SK-N-SH (cell line): Measurements from ENCODE around the gene IGSF3. TPM values are rescaled to one million over a fixed set of nuclear protein-coding genes. Genes with fewer than 3 reads are reported as not detected.

ENCODE experiments used
- CTCF ChIA-PET: fragments of 300-600, 350-600 bp; formaldehyde crosslinking; extraction: SDS; loops from one replicate; lab custom pipeline; 2021; lab: Yijun Ruan, JAX
- POLR2A ChIA-PET: fragments of 350-600 bp; sonication (Branson Sonifier 250); formaldehyde crosslinking; extraction: SDS; loops from one replicate; lab custom pipeline; 2020; ENCODE audit warnings: antibody characterized with exemption, inconsistent platforms; lab: Yijun Ruan, JAX
- DNase-seq: peaks from one replicate; pipeline ENCODE4 v3.0.0; 2012
- H2AFZ ChIP-seq: fragments of 200-600 bp; sonication (generic); 2 replicates; pipeline ENCODE4 v1.8.1; 2016; ENCODE audit warnings: antibody characterized with exemption, mild to moderate bottlenecking, low read depth
- H3F3A ChIP-seq: fragments of 200-600 bp; sonication (generic); replicated peaks from 2 replicates; pipeline ENCODE3; 2016; ENCODE audit warnings: antibody characterized with exemption, mild to moderate bottlenecking; ENCODE audit not compliant: insufficient read depth
- H3K27ac ChIP-seq, 2 experiments: fragments of 200-500 bp in 1 of 2; fragments of 200-600 bp in 1 of 2; sonication (Bioruptor generic) in 1 of 2; sonication (generic), shearing (Covaris generic) in 1 of 2; 2 replicates each; pipeline versions ENCODE4 v1.5.1 to v1.6.1; 2014 to 2016; ENCODE audit warnings: low read depth in 2 of 2, inconsistent platforms in 1 of 2, low read length in 1 of 2, mild to moderate bottlenecking in 1 of 2, mixed read lengths in 1 of 2
- H3K27me3 ChIP-seq: fragments of 200-600 bp; sonication (generic), shearing (Covaris generic); 2 replicates; pipeline ENCODE4 v1.6.1; 2016; ENCODE audit warnings: mixed run types; ENCODE audit not compliant: insufficient read depth
- H3K36me3 ChIP-seq, 2 experiments: fragments of 200-500 bp in 1 of 2; fragments of 200-600 bp in 1 of 2; sonication (Bioruptor generic) in 1 of 2; sonication (generic) in 1 of 2; replicated peaks in 1 of 2; 2 replicates each; pipeline versions ENCODE3 to v1.5.1; 2014 to 2016; ENCODE audit warnings: low read length in 1 of 2, mild to moderate bottlenecking in 1 of 2; ENCODE audit not compliant: insufficient read depth in 2 of 2, control insufficient read depth in 1 of 2
- H3K4me1 ChIP-seq, 2 experiments: fragments of 200-500 bp in 1 of 2; fragments of 200-600 bp in 1 of 2; sonication (Bioruptor generic) in 1 of 2; sonication (generic), shearing (Covaris generic) in 1 of 2; 2 replicates each; pipeline versions ENCODE4 v1.5.1 to v1.6.1; 2014 to 2016; ENCODE audit warnings: low read depth in 1 of 2, low read length in 1 of 2, mixed run types in 1 of 2; ENCODE audit not compliant: insufficient read depth in 2 of 2, control insufficient read depth in 1 of 2
- H3K4me2 ChIP-seq: fragments of 200-600 bp; sonication (generic), shearing (Covaris generic); 2 replicates; pipeline ENCODE4 v1.6.1; 2017; ENCODE audit warnings: mixed run types
- H3K4me3 ChIP-seq, 2 experiments: fragments of 200-500 bp in 1 of 2; fragments of 200-600 bp in 1 of 2; sonication (Bioruptor generic) in 1 of 2; sonication (generic), shearing (Covaris generic) in 1 of 2; 2 replicates each; pipeline versions ENCODE4 v1.5.1 to v1.8.1; 2014 to 2016; ENCODE audit warnings: low read depth in 2 of 2, inconsistent platforms in 1 of 2, low read length in 1 of 2, mild to moderate bottlenecking in 1 of 2, mixed read lengths in 1 of 2, moderate library complexity in 1 of 2
- H3K79me2 ChIP-seq: fragments of 200-600 bp; sonication (generic); 2 replicates; pipeline ENCODE4 v1.8.1; 2017; ENCODE audit warnings: mild to moderate bottlenecking; ENCODE audit not compliant: insufficient read depth
- H3K9ac ChIP-seq: fragments of 200-600 bp; sonication (generic); 2 replicates; pipeline ENCODE4 v1.6.1; 2017; ENCODE audit warnings: mixed run types
- H3K9me2 ChIP-seq: fragments of 200-600 bp; sonication (generic); 2 replicates; pipeline ENCODE4 v1.6.1; 2017; ENCODE audit warnings: mixed run types
- H3K9me3 ChIP-seq: fragments of 200-600 bp; sonication (generic); 2 replicates; pipeline ENCODE4 v1.6.1; 2017; ENCODE audit warnings: mixed run types, mild to moderate bottlenecking, moderate library complexity
- H4K20me1 ChIP-seq: fragments of 200-600 bp; sonication (generic); 2 replicates; pipeline ENCODE4 v1.6.1; 2017; ENCODE audit warnings: mild to moderate bottlenecking, mixed run types; ENCODE audit not compliant: insufficient read depth
- CHD2 ChIP-seq: fragments of 150-350 bp; IDR thresholded peaks from 2 replicates; pipeline ENCODE4 v1.6.1; 2018; ENCODE audit warnings: low read length; ENCODE audit not compliant: partially characterized antibody
- ELF1 ChIP-seq: IDR thresholded peaks from 2 replicates; pipeline ENCODE4 v1.4.0; 2012
- EP300 ChIP-seq, 2 experiments: IDR thresholded peaks; 2 replicates each; pipeline versions ENCODE4 v1.4.0 to v1.6.1; 2012; ENCODE audit warnings: borderline replicate concordance in 1 of 2, low read depth in 1 of 2, low read length in 1 of 2
- FOXM1 ChIP-seq: IDR thresholded peaks from 2 replicates; pipeline ENCODE4 v1.4.0; 2012; ENCODE audit warnings: low read depth, mild to moderate bottlenecking
- GABPA ChIP-seq: IDR thresholded peaks from 2 replicates; pipeline ENCODE4 v1.4.0; 2012; ENCODE audit warnings: low read depth, mild to moderate bottlenecking
- GATA2 ChIP-seq: sonication (generic); formaldehyde crosslinking; IDR thresholded peaks from 2 replicates; pipeline ENCODE4 v1.5.0; 2020; ENCODE audit warnings: mild to moderate bottlenecking, missing genetic modification reagents
- MXI1 ChIP-seq: IDR thresholded peaks from 2 replicates; pipeline ENCODE4 v1.6.1; 2012; ENCODE audit warnings: mild to moderate bottlenecking, low read depth, low read length, improper control_type of control experiment
- NFIC ChIP-seq: IDR thresholded peaks from 2 replicates; pipeline ENCODE4 v1.4.0; 2012; ENCODE audit warnings: borderline replicate concordance
- NRF1 ChIP-seq: IDR thresholded peaks from 2 replicates; pipeline ENCODE4 v1.6.1; 2012; ENCODE audit warnings: low read depth, mild to moderate bottlenecking, low read length
- RAD21 ChIP-seq: IDR thresholded peaks from 2 replicates; pipeline ENCODE4 v1.6.1; 2012; ENCODE audit warnings: mild to moderate bottlenecking, low read length
- RFX5 ChIP-seq: IDR thresholded peaks from 2 replicates; pipeline ENCODE4 v1.6.1; 2012; ENCODE audit warnings: mild to moderate bottlenecking, improper control_type of control experiment, low read length
- SIN3A ChIP-seq: IDR thresholded peaks from 2 replicates; pipeline ENCODE4 v1.6.1; 2012; ENCODE audit warnings: low read depth, mild to moderate bottlenecking, low read length, moderate library complexity, borderline replicate concordance
- TAF1 ChIP-seq: IDR thresholded peaks from 2 replicates; pipeline ENCODE4 v1.6.1; 2012; ENCODE audit warnings: low read depth, mild to moderate bottlenecking, low read length, moderate library complexity, borderline replicate concordance
- WGBS: methylation state at CpG from one replicate; pipeline ENCODE4 v1.1.6; 2017; ENCODE audit warnings: low lambda C conversion rate; 5-methylcytosine and 5-hydroxymethylcytosine counted together
- polyA plus RNA-seq, 3 experiments: library from polyadenylated mRNA; depleted of rRNA; stranded (reverse); fragments of >200 nt; gene quantifications; 2 replicates each; pipeline ENCODE4 v1.2.3, GENCODE V29; 2012
- TF ChIP-seq, protein P1 (sequence below): fragments of 150-350 bp; IDR thresholded peaks from 2 replicates; pipeline ENCODE4 v1.6.1; 2016; ENCODE audit warnings: mild to moderate bottlenecking, low read depth, low read length
- TF ChIP-seq, protein P2 (sequence below): IDR thresholded peaks from 2 replicates; pipeline ENCODE4; 2012
- TF ChIP-seq, protein P3 (sequence below): fragments of 200-600 bp; sonication (generic); IDR thresholded peaks from 2 replicates; pipeline ENCODE4 v1.6.1; 2017; ENCODE audit warnings: antibody characterized with exemption, mild to moderate bottlenecking, moderate library complexity
- TF ChIP-seq, protein P4 (sequence below): IDR thresholded peaks from 2 replicates; pipeline ENCODE4 v1.4.0; 2012; ENCODE audit warnings: low read depth, borderline replicate concordance

The IGSF3 gene
- polyA plus RNA-seq, 1 of the 3 experiments (the other 2 are of a cell fraction) = 3.0 TPM

DNA sequence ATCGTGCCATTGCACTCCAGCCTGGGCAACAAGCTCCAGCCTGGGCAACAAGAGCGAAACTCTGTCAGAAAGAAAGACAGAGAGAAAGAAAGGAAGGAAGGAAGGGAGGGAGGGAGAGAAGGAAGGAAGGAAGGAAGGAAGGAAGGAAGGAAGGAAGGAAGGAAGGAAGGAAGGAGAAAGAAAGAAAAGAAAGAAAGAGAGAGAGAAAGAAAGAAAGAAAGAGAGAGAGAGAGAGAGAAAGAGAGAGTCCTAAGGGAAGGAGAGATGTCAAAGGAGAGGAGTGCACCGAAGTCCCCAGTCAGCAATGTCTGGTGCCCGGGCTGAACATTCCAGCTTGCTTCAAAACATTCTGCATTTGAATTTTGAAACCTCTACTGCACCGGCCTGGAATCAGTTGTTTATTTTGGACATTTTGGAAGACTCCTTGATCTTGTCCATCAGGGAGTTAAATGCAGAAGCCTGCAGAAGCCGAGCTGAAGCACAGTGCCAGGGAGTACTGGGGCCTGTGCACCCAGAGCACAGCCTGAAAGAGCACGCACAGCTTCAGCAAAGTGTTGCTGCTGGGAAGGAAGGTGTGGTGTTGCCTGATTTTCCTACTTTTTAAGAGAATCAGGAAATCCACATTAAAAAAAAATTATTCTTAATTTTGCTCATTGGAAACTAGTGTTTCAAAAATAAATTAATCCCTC is 3.7 kb upstream of the IGSF3 start (continued):
- TF ChIP-seq, protein P1, sequence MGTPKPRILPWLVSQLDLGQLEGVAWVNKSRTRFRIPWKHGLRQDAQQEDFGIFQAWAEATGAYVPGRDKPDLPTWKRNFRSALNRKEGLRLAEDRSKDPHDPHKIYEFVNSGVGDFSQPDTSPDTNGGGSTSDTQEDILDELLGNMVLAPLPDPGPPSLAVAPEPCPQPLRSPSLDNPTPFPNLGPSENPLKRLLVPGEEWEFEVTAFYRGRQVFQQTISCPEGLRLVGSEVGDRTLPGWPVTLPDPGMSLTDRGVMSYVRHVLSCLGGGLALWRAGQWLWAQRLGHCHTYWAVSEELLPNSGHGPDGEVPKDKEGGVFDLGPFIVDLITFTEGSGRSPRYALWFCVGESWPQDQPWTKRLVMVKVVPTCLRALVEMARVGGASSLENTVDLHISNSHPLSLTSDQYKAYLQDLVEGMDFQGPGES = no peak
- no peak for TF ChIP-seq NFIC
- no peak for TF ChIP-seq EP300 (IDR thresholded peaks at IDR 0.05; ENCODE audit: borderline replicate concordance in 1 of 2, low read depth in 1 of 2, low read length in 1 of 2)

DNA sequence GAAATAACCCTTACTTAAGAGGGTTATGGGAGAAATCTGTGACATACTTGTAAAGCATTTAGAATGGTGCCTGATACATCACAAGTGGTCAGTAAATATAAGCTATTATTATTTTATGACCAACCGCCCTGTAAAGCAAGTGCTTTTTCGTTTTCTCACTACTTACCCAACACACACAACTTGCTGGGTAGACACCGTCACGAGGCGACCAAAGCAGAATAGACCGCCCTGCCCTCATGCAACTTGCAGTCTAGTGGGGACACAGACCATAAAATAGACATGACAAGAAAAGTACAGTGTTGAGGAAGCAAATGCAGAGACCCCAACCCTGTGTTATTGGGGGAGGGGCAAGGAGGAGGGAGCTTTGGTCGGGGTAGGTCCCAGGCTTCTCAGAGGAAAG is 744 bp upstream of the IGSF3 start:
- Histone ChIP-seq H3K4me2 (peak overlapping the region; percentile 93; the same call in 1 of the 2 replicates), H3K9me3 (no peaks in the 10 kb centered on the region), H2AFZ (peak overlapping the region; percentile 74; the same call in 1 of the 2 replicates), H3K79me2 (no peaks in the 10 kb centered on the region), H3K4me3 (peak overlapping the region in 1 of 2 experiments; percentile 73; a peak in 1 of 4 replicates), H3K27ac (peak overlapping the region in 1 of 2 experiments; percentile 84; a peak in 2 of 4 replicates), H3K9me2 (no peaks in the 10 kb centered on the region), H3K36me3 (no peaks in the 10 kb centered on the region), H3K9ac (no peak overlapping the region), H3F3A (no peaks in the 10 kb centered on the region), H4K20me1 (no peaks in the 10 kb centered on the region), H3K4me1 (peaks cover 0 to 35% of the 10 kb centered on the region in 2 experiments; a peak in 2 of 4 replicates), H3K27me3 (peaks cover 17% of the 10 kb centered on the region)
- POLR2A ChIA-PET = no interaction called here
- no peak for DNase-seq
- 94% methylated on average over 7 of the region's 7 CpGs for WGBS
- CTCF ChIA-PET = interaction anchor here (1.1 to 3.1 kb wide), 6 partner anchors 10 to 293 kb away, joined by 3 to 15 read pairs (median 5); no protein-coding TSS in a partner anchor
- TF ChIP-seq ELF1 = no peak

DNA sequence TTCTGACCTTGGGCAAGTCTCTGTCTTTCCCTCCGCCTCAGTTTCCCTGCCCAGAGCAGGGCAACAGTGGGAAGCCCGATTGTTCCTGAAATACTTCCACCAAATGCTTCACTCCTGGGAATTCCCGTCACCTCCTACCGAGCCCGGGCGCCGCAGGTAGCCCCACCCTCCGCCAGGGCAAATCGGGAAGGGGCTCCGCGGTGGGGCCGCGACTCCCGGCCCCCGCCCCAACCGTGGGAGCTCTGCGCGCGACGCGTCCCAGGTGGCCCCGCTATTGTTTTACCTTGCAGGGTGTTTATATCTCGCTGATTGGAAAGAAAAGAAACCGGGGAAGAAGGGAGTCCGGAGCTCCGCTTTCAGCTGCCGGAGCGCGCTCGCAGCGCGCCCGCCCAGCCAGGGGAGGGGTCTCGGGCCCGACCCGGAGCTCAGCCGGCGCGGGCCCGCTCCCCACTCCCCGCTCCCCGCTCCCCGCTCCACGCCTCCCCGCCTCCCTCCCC is 407 bp downstream of the IGSF3 start:
- H3K4me3 ChIP-seq = peak overlapping the region; percentile 66 to 73
- ChIA-PET CTCF (interaction anchor here (0.7 to 3.1 kb wide), 8 partner anchors 11 to 401 kb away, joined by 3 to 15 read pairs (median 4); no protein-coding TSS in a partner anchor), POLR2A (interaction anchor here (0.7 to 1.1 kb wide), 5 partner anchors 12 to 393 kb away, joined by 3 to 5 read pairs (median 3); partner anchors contain the start of gene TTF2)
- no peaks in the 10 kb centered on the region for H3K9me3 ChIP-seq
- peak overlapping the region; percentile 97 for H2AFZ ChIP-seq
- peak overlapping the region; percentile 40; the same call in 1 of the 2 replicates for H3K9ac ChIP-seq
- H3F3A ChIP-seq = no peaks in the 10 kb centered on the region
- WGBS = 0% methylated on average over 9 of the region's 45 CpGs
- DNase-seq = no peak
- peaks cover 0 to 41% of the 10 kb centered on the region in 2 experiments; a peak in 2 of 4 replicates for H3K4me1 ChIP-seq
- no peaks in the 10 kb centered on the region for H4K20me1 ChIP-seq
- H3K27ac ChIP-seq = peak overlapping the region in 1 of 2 experiments; percentile 82; a peak in 2 of 4 replicates
- H3K4me2 ChIP-seq = peak overlapping the region; percentile 93
- peaks cover 17% of the 10 kb centered on the region for H3K27me3 ChIP-seq
- no peaks in the 10 kb centered on the region for H3K9me2 ChIP-seq
- no peaks in the 10 kb centered on the region for H3K36me3 ChIP-seq
- H3K79me2 ChIP-seq = no peaks in the 10 kb centered on the region
- TF ChIP-seq RAD21 (no peak), NRF1 (no peak), FOXM1 (no peak), RFX5 (no peak), TAF1 (no peak), GATA2 (no peak), GABPA (no peak), SIN3A (no peak), MXI1 (no peak), CHD2 (no peak)
- TF ChIP-seq, protein P2, sequence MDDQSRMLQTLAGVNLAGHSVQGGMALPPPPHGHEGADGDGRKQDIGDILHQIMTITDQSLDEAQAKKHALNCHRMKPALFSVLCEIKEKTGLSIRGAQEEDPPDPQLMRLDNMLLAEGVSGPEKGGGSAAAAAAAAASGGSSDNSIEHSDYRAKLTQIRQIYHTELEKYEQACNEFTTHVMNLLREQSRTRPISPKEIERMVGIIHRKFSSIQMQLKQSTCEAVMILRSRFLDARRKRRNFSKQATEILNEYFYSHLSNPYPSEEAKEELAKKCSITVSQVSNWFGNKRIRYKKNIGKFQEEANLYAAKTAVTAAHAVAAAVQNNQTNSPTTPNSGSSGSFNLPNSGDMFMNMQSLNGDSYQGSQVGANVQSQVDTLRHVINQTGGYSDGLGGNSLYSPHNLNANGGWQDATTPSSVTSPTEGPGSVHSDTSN = no peak
- TF ChIP-seq, protein P3, sequence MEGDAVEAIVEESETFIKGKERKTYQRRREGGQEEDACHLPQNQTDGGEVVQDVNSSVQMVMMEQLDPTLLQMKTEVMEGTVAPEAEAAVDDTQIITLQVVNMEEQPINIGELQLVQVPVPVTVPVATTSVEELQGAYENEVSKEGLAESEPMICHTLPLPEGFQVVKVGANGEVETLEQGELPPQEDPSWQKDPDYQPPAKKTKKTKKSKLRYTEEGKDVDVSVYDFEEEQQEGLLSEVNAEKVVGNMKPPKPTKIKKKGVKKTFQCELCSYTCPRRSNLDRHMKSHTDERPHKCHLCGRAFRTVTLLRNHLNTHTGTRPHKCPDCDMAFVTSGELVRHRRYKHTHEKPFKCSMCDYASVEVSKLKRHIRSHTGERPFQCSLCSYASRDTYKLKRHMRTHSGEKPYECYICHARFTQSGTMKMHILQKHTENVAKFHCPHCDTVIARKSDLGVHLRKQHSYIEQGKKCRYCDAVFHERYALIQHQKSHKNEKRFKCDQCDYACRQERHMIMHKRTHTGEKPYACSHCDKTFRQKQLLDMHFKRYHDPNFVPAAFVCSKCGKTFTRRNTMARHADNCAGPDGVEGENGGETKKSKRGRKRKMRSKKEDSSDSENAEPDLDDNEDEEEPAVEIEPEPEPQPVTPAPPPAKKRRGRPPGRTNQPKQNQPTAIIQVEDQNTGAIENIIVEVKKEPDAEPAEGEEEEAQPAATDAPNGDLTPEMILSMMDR = no peak
- TF ChIP-seq, protein P4, sequence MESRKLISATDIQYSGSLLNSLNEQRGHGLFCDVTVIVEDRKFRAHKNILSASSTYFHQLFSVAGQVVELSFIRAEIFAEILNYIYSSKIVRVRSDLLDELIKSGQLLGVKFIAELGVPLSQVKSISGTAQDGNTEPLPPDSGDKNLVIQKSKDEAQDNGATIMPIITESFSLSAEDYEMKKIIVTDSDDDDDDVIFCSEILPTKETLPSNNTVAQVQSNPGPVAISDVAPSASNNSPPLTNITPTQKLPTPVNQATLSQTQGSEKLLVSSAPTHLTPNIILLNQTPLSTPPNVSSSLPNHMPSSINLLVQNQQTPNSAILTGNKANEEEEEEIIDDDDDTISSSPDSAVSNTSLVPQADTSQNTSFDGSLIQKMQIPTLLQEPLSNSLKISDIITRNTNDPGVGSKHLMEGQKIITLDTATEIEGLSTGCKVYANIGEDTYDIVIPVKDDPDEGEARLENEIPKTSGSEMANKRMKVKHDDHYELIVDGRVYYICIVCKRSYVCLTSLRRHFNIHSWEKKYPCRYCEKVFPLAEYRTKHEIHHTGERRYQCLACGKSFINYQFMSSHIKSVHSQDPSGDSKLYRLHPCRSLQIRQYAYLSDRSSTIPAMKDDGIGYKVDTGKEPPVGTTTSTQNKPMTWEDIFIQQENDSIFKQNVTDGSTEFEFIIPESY = no peak
